Cortex of kidney (tissue), 1 donor: Measurements from ENCODE around the gene VAT1L.

Experiments used
- DNase-seq: peaks from one replicate; lab custom pipeline; 2025; lab: John Stamatoyannopoulos, UW

The VAT1L gene

DNA sequence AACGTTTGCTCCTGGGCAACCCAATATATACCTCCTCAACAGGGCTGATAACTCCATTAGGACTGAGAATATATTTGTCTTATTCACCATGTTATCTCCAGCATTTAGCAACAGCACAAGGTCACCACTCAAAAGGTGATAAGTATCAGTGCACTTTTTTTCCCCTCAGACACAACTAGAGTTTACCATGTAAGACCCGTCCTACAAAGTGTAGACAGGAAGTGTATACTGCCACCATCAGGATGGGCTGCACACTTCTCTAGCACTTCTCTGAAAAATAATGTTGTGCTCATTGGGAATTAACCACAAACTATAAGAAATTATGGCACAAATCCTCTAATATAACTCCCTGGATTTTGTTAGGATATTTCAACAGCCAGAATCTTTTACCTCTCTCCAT is 5.7 kb upstream of the VAT1L start:
- no peak for DNase-seq

DNA sequence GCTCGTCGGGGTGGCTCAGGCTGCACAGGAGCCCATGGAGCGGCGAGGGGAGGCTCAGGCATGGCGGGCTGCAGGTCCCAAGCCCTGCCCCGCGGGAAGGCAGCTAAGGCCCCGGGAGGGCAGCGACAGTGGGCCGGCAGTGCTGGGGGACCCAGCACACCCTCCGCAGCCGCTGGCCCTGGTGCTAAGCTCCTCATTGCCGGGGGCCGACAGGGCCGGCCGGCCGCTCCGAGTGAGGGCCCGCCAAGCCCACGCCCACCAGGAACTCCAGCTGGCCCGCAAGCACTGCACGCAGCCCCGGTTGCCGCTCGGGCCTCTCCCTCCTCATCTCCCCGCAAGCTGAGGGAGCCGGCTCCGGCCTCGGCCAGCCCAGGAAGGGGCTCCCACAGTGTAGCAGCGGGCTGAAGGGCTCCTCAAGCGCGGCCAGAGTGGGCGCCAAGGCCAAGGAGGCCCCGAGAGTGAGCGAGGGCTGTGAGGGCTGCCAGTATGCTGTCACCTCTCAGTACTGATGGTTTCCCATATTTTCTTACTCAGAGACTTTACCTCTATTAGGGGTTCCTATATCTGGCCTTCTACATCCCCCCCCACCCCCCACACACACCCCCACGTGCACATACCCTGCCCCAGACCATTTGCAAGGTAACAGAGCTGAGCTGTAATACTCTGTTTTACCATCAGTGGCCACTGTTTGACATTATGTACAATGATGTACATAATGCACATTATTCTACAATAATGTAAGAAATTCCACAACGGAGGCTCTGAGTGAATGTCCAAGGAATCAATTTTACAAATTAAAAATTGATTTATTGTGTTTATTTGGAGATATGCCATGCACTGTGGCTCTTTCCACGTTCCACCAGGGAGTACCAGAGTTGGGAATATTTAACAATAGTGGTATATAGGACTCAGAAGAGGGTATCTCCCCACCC is 3.7 kb upstream of the VAT1L start:
- no peak for DNase-seq

GRCh38 chr16:77785373-77785764 is 3.0 kb upstream of the VAT1L start:
- no peak for DNase-seq

DNA sequence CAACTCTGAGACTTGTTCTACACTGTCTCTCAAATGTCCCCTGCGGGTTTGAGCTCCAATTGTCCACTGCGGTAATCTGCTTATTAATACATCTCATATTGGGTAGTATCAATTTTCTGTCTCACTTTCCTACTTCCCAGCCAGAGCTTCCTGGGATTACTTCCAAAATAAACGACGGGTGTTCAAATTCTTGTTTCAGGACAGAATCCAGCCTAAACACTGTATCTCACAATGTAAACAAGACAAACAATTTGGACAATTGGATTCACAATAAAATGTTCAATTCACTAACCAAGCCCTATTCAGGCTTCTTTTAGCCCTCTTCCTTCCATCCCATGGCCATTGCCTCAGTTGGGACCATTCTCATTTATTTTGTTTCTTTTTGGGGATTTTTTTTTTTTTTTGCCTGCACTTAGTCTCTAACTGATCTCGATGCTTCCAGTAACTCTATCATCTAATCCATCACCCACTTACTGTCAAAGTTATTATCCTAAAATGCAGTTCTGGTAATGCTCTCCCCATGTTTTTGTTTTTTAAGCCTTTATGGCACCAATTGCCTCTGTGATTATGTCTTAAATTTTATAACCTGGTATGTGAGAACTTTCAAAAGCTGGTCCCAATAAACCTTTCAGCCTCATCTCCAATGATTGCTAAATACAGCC is 2.0 kb upstream of the VAT1L start:
- no peak for DNase-seq

GRCh38 chr16:77787452-77787851 is 912 bp upstream of the VAT1L start:
- DNase-seq = no peak

DNA sequence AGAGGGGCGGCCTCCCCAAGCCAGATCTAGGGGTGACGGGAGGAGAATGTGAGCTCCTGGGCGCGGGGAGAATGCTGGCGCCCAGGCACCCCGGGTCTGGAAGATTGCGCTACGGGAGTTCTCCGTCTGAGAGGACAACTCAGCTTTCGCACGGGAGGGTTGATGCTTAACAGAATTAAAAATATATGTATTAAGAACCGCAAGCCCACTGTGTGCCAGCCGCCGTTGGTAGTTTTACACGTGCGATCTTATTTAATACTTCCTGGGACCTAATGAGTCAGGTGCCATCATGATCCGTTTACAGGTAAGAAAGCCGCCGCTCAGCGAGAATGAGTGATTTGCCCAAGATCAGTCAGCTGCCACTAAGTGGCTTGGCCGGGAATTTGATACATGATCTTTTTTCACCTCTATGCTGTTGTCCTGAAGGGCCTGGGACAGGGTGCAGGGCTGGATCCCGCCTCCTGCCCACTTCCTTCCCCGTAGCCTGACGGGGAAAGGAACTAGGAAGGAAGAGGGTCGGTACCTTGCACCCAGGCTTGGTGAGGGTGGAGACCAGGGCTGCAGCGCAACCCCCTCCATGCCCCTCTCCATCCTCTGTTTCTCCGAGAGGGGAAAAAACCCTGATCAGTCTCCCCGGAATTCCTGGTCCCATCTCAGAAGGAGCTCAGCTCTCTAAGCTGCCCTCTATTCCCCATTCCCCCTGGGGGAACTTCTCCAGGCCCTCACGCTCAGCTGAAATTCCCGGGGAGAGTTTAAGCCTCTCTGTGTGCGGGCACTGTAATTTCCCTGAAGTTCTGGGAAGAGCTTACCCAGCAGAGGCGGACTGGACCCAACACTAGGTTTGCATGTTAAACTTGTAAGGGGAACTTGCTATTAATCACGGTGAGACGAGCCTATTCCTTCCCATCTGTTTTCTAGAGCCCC is 983 bp downstream of the VAT1L start:
- DNase-seq = no peak

DNA sequence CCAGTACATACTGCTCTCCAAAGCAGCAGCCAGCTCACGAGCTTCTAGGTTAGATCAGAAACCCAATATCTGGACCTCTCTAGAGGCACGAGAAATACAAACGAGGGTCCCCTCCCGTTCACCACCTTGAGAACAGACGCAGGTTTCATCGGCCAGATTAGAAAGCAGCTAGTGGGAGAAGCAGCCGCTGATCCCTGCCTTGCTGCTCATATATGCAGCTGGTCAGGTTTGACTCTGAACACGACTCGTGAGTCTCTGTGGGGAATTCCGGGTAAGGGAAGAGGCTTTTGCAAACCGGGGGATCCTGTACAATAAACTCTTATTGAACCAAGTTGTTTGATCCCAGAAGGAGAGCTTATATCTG is 1.6 kb downstream of the VAT1L start:
- DNase-seq = no peak

DNA sequence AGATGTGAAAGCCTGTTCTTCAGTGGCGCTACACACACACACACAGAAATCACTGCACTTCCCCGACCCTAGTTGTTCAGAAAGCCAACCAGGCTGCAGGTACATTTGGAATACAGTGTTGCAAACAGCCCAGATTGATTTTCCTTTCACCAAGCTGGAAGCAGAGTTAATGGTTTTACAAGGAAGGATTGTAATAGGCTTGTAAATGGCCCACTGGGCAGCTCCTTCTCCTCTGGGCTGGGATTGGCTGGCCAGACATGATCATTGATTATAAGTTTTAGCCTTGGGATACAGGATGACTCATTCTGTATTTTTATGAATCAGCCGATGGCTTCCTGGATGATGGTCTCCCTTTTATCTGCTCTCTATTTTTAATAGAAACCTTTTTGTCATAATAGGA is 2.5 kb downstream of the VAT1L start:
- DNase-seq = no peak

DNA sequence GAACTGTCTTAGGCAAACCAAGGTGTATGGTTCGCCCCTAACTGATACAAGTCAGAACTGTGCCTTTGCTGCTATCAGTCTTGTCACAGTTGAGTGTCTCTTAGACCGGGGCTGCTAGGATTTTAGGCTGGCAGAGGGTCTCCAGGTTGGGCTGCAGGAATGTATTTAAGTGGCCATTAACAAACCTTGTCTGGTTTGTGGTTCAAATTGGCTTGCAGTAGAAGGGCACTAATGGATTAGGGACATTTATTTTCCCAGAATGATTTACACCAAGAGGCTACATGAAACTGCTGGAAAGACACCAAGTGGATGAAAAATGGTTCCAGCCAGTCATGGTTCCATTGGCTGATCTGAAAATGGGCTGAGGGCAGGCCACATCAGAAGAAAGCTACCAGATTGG is 5.1 kb downstream of the VAT1L start:
- no peak for DNase-seq

GRCh38 chr16:77794586-77794985 is 6.2 kb downstream of the VAT1L start:
- DNase-seq = no peak

GRCh38 chr16:77801817-77802216 is 13.5 kb downstream of the VAT1L start:
- no peak for DNase-seq

DNA sequence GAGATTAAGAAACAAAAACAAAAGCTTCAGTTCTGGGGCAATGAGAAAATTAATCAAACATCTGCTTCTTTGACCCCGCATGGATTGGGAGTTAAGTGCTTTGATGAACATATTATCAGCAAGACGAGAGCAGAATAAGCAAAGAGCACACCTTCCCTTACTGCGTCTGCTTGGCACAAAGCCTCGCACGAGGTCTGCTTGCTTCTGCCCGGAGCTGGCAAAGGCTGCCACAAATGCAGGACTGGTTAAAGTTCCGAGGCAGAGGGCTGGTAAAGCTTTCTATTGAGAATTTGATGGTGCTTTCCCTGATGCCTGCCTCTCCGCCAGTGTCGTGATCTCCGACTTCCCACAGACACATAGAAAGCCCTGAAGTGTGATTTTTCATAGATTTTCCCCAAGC is 17.0 kb downstream of the VAT1L start:
- DNase-seq = no peak

DNA sequence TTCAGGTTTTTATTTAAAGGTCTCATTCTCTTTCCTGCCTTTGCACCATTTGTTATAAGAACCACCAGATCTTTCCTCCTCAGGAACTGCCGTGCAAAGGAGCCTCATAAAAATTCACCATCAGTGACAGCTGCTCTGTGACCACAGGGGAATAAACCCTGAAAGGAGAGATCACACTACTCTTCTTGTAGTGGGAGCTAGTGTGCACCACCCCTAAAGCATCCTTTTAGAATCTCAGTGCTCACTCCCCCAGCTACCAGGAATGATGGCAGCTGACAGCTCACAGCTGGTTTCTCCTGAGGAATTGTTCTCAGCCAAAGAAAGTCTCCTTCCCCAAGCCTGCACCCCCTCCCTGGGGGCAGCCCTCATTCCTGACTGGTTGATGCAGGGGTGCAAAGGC is 18.7 kb downstream of the VAT1L start:
- DNase-seq = no peak

- DNase-seq = no peak
Observed at GRCh38 chr16:77812856-77813500, 24.6 kb downstream of the VAT1L start.

GRCh38 chr16:77816293-77816692 is 27.9 kb downstream of the VAT1L start:
- DNase-seq = no peak

- DNase-seq = no peak
Observed at GRCh38 chr16:77820340-77820739, 32.0 kb downstream of the VAT1L start.

DNA sequence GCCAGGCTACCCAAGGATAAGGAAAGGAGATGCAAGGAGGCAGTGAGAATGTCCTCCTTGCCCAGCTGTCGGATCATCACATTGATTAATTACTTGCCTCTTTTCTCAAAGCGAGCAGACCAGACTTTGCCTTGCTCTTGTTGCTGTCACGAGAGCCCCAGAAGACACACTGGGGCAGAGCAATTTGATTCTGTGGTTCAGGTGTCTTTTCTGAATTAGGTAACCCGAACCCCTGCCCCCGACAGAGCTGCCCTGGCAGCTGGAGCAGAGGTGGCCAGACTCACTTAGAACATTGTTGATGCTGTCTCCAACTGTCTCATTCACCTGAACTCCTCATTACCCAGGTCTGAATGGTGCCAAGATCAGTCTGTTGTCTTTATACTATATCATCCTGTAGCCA is 34.3 kb downstream of the VAT1L start:
- DNase-seq = no peak

GRCh38 chr16:77823067-77823466 is 34.7 kb downstream of the VAT1L start:
- DNase-seq = no peak

GRCh38 chr16:77825196-77825595 is 36.8 kb downstream of the VAT1L start:
- DNase-seq = no peak

DNA sequence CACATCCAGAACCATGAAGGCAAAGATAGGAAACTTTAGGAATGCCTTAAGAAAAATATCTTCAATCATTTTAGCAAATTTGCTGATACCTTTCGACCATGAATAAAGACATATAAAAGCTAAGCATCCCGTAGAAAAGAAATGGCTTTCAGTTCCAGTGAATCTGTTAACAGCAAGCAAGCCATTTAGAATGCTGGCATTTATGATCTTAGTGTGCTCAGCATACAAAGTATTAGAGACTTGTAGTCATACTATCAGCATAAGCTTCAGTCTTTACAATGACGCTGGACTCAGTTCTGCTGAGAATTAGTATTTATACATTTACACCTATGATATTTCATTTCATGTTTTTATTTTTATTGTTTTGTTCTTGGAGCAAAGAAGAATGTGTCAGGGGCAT is 38.7 kb downstream of the VAT1L start:
- DNase-seq = no peak

DNA sequence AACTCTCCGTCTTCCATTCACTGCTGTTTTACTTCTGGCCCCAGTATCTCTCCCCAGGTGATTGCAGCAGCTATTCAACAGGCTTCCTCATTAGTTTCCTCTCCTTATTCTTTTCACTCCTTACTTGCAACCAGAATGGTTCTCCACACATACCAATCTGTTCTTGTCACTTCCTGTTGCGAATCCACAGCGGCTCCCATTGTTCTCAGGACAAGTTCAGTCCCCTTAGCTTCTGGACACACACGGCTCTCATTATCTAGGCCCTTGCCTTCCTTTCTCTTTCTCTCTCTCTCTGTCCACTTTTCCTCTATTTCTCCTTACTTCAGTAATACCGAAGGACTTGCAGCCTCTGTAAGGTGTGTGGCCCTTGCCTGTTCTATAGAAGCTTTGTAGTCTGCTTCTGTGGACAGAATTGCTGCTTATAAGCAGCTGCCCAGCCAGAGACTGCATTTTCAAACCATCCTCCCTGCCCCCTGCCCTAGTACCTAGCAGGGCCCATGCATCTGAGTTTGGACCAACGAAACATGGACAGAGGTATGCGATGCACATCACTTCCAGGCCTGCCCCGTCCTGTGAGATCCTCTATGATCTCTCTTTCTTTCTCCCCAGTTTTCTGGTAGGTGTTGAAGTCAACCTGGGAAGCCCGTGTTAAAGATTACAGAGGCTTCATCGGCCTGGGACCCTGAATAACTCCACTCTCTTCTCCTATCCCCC is 45.7 kb downstream of the VAT1L start:
- no peak for DNase-seq
